Urothelium cell line (cell line): Measurements from ENCODE around the gene BABAM1.
"Not testable (repeated sequence)": the region's sequence is repeated elsewhere in the genome, so short reads cannot be mapped to it uniquely, and the experiment has no call there.

Experiments used
- DNase-seq: peaks from one replicate; pipeline ENCODE4 v3.0.0; 2011; ENCODE audit warnings: low spot score, mixed read lengths
- FAIRE-seq: peaks from 2 replicates; lab custom pipeline; 2011; peaks lifted over from hg19 to GRCh38; lab: Jason Lieb, UNC

The BABAM1 gene

GRCh38 chr19:17266589-17266974 is 661 bp upstream of the BABAM1 start:
- DNase-seq: no peak
- FAIRE-seq: no peak

- FAIRE-seq (no peak), DNase-seq (no peak)
Measured at GRCh38 chr19:17268754-17269153, 1.5 kb downstream of the BABAM1 start.

GRCh38 chr19:17274892-17275291 is 7.6 kb downstream of the BABAM1 start:
- DNase-seq, FAIRE-seq: not testable (repeated sequence)

GRCh38 chr19:17275441-17276175 is 8.4 kb downstream of the BABAM1 start:
- DNase-seq: no peak
- FAIRE-seq: no peak

- FAIRE-seq (no peak), DNase-seq (no peak)
Measured at GRCh38 chr19:17279436-17279835, 12.2 kb downstream of the BABAM1 start.

- FAIRE-seq (no peak), DNase-seq (no peak)
Measured at GRCh38 chr19:17281391-17282304, 14.4 kb downstream of the BABAM1 start, which contains the start of gene ANKLE1. ANKLE1 (plus strand) TSS chr19:17281901; CDS start chr19:17281921, 20 bp downstream.

- FAIRE-seq: no peak
- DNase-seq: peak; percentile 78
Measured at GRCh38 chr19:17282488-17283125, 15.4 kb downstream of the BABAM1 start.

- DNase-seq (no peak), FAIRE-seq (no peak)
Measured at GRCh38 chr19:17283504-17283996, 16.3 kb downstream of the BABAM1 start.

GRCh38 chr19:17285415-17286135 is 18.3 kb downstream of the BABAM1 start:
- FAIRE-seq: no peak

GRCh38 chr19:17286263-17286662 is 19.0 kb downstream of the BABAM1 start:
- FAIRE-seq: no peak
- no peak for DNase-seq

More at GRCh38 chr19:17285415-17286135, 18.3 kb downstream of the BABAM1 start:
- DNase-seq: no peak

- FAIRE-seq (no peak), DNase-seq (no peak)
Measured at GRCh38 chr19:17286752-17287151, 19.5 kb downstream of the BABAM1 start.

GRCh38 chr19:17289489-17289888 is 22.2 kb downstream of the BABAM1 start:
- FAIRE-seq (no peak), DNase-seq (no peak)

- peak; percentile 30 for DNase-seq
- FAIRE-seq: no peak
Measured at GRCh38 chr19:17292301-17293074, 25.2 kb downstream of the BABAM1 start.

GRCh38 chr19:17293605-17294004 is 26.4 kb downstream of the BABAM1 start:
- no peak for FAIRE-seq
- no peak for DNase-seq

- FAIRE-seq (no peak), DNase-seq (peak; percentile 28)
Measured at GRCh38 chr19:17294051-17294891, 27.0 kb downstream of the BABAM1 start.

- not testable (repeated sequence) for DNase-seq, FAIRE-seq
Measured at GRCh38 chr19:17295551-17295950, 28.3 kb downstream of the BABAM1 start.

- DNase-seq (peak; percentile 16), FAIRE-seq (no peak)
Measured at GRCh38 chr19:17296273-17296672, 29.0 kb downstream of the BABAM1 start.

- FAIRE-seq (no peak), DNase-seq (no peak)
Measured at GRCh38 chr19:17296976-17297375, 29.7 kb downstream of the BABAM1 start.
